Activated T-helper 1 cell treated with anti-CD3 and anti-CD28 coated beads, Interleukin-12 subunit alpha, Interleukin-12 subunit beta, Interleukin-2, Interleukin-4 antibody, amounts not matched to agents 30 ng/mL and 10 ng/mL and 1 ng/mL, durations not matched to agents 14 hours and 24 hours and 36 hours (primary cell): ENCODE results near the gene CDC42BPG. TPM values are rescaled to one million over a fixed set of nuclear protein-coding genes. Genes with fewer than 3 reads are reported as not detected.

ENCODE experiments used
- DNase-seq: peaks from one replicate; pipeline ENCODE4 v3.0.0; 2021; ENCODE audit warnings: low spot score
- H3K27ac Mint-ChIP-seq: one replicate; pipeline ENCODE4 v1.8.0; 2021; ENCODE audit warnings: mild to moderate bottlenecking, mixed read lengths
- H3K27me3 Mint-ChIP-seq: one replicate; pipeline ENCODE4 v1.8.0; 2022; ENCODE audit warnings: mild to moderate bottlenecking, moderate library complexity, mixed read lengths; ENCODE audit not compliant: insufficient read depth
- H3K36me3 Mint-ChIP-seq: one replicate; pipeline ENCODE4 v1.8.0; 2021; ENCODE audit warnings: low read depth, mixed read lengths
- H3K4me1 Mint-ChIP-seq: one replicate; pipeline ENCODE4 v1.8.0; 2021; ENCODE audit warnings: low read depth, mixed read lengths
- H3K4me3 Mint-ChIP-seq: one replicate; pipeline ENCODE4 v1.8.0; 2021; ENCODE audit warnings: mild to moderate bottlenecking, moderate library complexity, mixed read lengths
- H3K9me3 Mint-ChIP-seq: one replicate; pipeline ENCODE4 v1.8.0; 2021; ENCODE audit warnings: mixed read lengths
- intact Hi-C: fragments of 100-400 bp; cut with micrococcal nuclease; formaldehyde crosslinking; loops from one replicate; pipeline ENCODE4 v1.15.1; 2024
- total RNA-seq: library from RNA; stranded (reverse); gene quantifications from 2 replicates; pipeline ENCODE4 v1.2.3, GENCODE V29; 2022

Gene CDC42BPG
- total RNA-seq, 1 donor from 2014 or later: 0.29 TPM

GRCh38 chr11:64805481-64805880 is 39.0 kb downstream of the CDC42BPG start:
- H3K9me3 Mint-ChIP-seq: no peaks in the 10 kb centered on the region

GRCh38 chr11:64804346-64805210 is 39.9 kb downstream of the CDC42BPG start:
- peak overlapping the region; percentile 88 for H3K4me3 Mint-ChIP-seq
- no peak for DNase-seq
- intact Hi-C loops: loop anchor here (5.0 kb wide), 2 partner anchors 73 to 308 kb away; partner anchors contain the start of genes EHD1 and TM7SF2

More at GRCh38 chr11:64805481-64805880, 39.0 kb downstream of the CDC42BPG start:
- H3K36me3 Mint-ChIP-seq: peaks cover 20% of the 10 kb centered on the region
- no peak for DNase-seq
- peak overlapping the region; percentile 19 for H3K4me3 Mint-ChIP-seq
- no peak overlapping the region for H3K27ac Mint-ChIP-seq
- H3K27me3 Mint-ChIP-seq: no peaks in the 10 kb centered on the region
- intact Hi-C loops: no loop called here
- peaks cover 29% of the 10 kb centered on the region for H3K4me1 Mint-ChIP-seq

GRCh38 chr11:64803846-64804345 is 40.6 kb downstream of the CDC42BPG start:
- DNase-seq: no peak
- Mint-ChIP-seq H3K4me1 (peaks cover 23% of the 10 kb centered on the region), H3K9me3 (no peaks in the 10 kb centered on the region), H3K36me3 (peaks cover 18% of the 10 kb centered on the region), H3K27ac (peak overlapping the region; percentile 83), H3K27me3 (no peaks in the 10 kb centered on the region), H3K4me3 (peak overlapping the region; percentile 88)
- intact Hi-C loops: loop anchor here (1.0 to 5.0 kb wide), 6 partner anchors 26 to 308 kb away; partner anchors contain the start of genes ATG2A, EHD1, PPP2R5B and RASGRP2

More at GRCh38 chr11:64804346-64805210, 39.9 kb downstream of the CDC42BPG start:
- Mint-ChIP-seq H3K4me1 (peaks cover 26% of the 10 kb centered on the region), H3K27ac (no peak overlapping the region), H3K9me3 (no peaks in the 10 kb centered on the region), H3K36me3 (peaks cover 18% of the 10 kb centered on the region), H3K27me3 (no peaks in the 10 kb centered on the region)

- H3K4me3 Mint-ChIP-seq: peak within 1 kb of the TSS; percentile 88
- intact Hi-C loops: loop anchor here (1.0 to 5.0 kb wide), 6 partner anchors 25 to 309 kb away; partner anchors contain the start of genes ATG2A, EHD1, PPP2R5B and RASGRP2
- DNase-seq: peak; percentile 89
- H3K36me3 Mint-ChIP-seq: peaks cover 21% of the 10 kb centered on the region
- no peaks in the 10 kb centered on the region for H3K9me3 Mint-ChIP-seq
- no peaks in the 10 kb centered on the region for H3K27me3 Mint-ChIP-seq
- peak within 1 kb of the TSS; percentile 83 for H3K27ac Mint-ChIP-seq
- peaks cover 26% of the 10 kb centered on the region for H3K4me1 Mint-ChIP-seq
These were observed 41.2 kb downstream of the CDC42BPG start, which contains the start of gene MAP4K2 for GRCh38 chr11:64803158-64803845. Gene MAP4K2 (minus strand): TSS chr11:64803214. CDS start chr11:64803149, 65 bp downstream.

- Mint-ChIP-seq H3K27ac (peak overlapping the region; percentile 63), H3K4me1 (peaks cover 21% of the 10 kb centered on the region), H3K4me3 (peak overlapping the region; percentile 84), H3K36me3 (peaks cover 18% of the 10 kb centered on the region), H3K9me3 (no peaks in the 10 kb centered on the region), H3K27me3 (no peaks in the 10 kb centered on the region)
- DNase-seq: peak; percentile 16
- intact Hi-C loops: loop anchor here (1.0 to 5.0 kb wide), 7 partner anchors 8 to 310 kb away; partner anchors contain the start of genes ATG2A, EHD1, MEN1 and PPP2R5B
These were observed 41.9 kb downstream of the CDC42BPG start for GRCh38 chr11:64802370-64803157.

- DNase-seq: no peak
- intact Hi-C loops: loop anchor here (1.0 to 5.0 kb wide), 5 partner anchors 9 to 311 kb away; partner anchors contain the start of genes EHD1, MEN1, PPP2R5B and RASGRP2
- H3K4me1 Mint-ChIP-seq: peaks cover 17% of the 10 kb centered on the region
- no peaks in the 10 kb centered on the region for H3K9me3 Mint-ChIP-seq
- no peaks in the 10 kb centered on the region for H3K27me3 Mint-ChIP-seq
- H3K27ac Mint-ChIP-seq: peak overlapping the region; percentile 63
- H3K4me3 Mint-ChIP-seq: peak overlapping the region; percentile 84
- peaks cover 16% of the 10 kb centered on the region for H3K36me3 Mint-ChIP-seq
These were observed 42.7 kb downstream of the CDC42BPG start for GRCh38 chr11:64801561-64802369.

- H3K9me3 Mint-ChIP-seq: no peaks in the 10 kb centered on the region
- peaks cover 16% of the 10 kb centered on the region for H3K36me3 Mint-ChIP-seq
- H3K27ac Mint-ChIP-seq: no peak overlapping the region
- peaks cover 13% of the 10 kb centered on the region for H3K4me1 Mint-ChIP-seq
- peak overlapping the region; percentile 30 for H3K4me3 Mint-ChIP-seq
- DNase-seq: no peak
- intact Hi-C loops: loop anchor here (5.0 kb wide), 2 partner anchors 76 to 311 kb away; partner anchors contain the start of genes EHD1 and TM7SF2
- no peaks in the 10 kb centered on the region for H3K27me3 Mint-ChIP-seq
These were observed 43.3 kb downstream of the CDC42BPG start for GRCh38 chr11:64801158-64801464.

GRCh38 chr11:64800303-64801157 is 43.9 kb downstream of the CDC42BPG start:
- intact Hi-C loops: loop anchor here (5.0 kb wide), 2 partner anchors 77 to 312 kb away; partner anchors contain the start of genes EHD1 and TM7SF2
- no peaks in the 10 kb centered on the region for H3K27me3 Mint-ChIP-seq
- no peaks in the 10 kb centered on the region for H3K9me3 Mint-ChIP-seq
- H3K36me3 Mint-ChIP-seq: peaks cover 14% of the 10 kb centered on the region
- DNase-seq: no peak
- H3K27ac Mint-ChIP-seq: no peak overlapping the region
- peaks cover 13% of the 10 kb centered on the region for H3K4me1 Mint-ChIP-seq
- peak overlapping the region; percentile 30 for H3K4me3 Mint-ChIP-seq

GRCh38 chr11:64799623-64800302 is 44.7 kb downstream of the CDC42BPG start:
- Mint-ChIP-seq H3K4me3 (no peak overlapping the region), H3K9me3 (no peaks in the 10 kb centered on the region), H3K4me1 (peaks cover 15% of the 10 kb centered on the region), H3K36me3 (peaks cover 15% of the 10 kb centered on the region), H3K27ac (no peak overlapping the region), H3K27me3 (no peaks in the 10 kb centered on the region)
- intact Hi-C loops: loop anchor here (5.0 kb wide), 2 partner anchors 78 to 313 kb away; partner anchors contain the start of genes EHD1 and TM7SF2
- DNase-seq: no peak

- H3K36me3 Mint-ChIP-seq: peaks cover 18% of the 10 kb centered on the region
- H3K4me3 Mint-ChIP-seq: no peak overlapping the region
- no peak overlapping the region for H3K27ac Mint-ChIP-seq
- no peaks in the 10 kb centered on the region for H3K9me3 Mint-ChIP-seq
- peaks cover 20% of the 10 kb centered on the region for H3K4me1 Mint-ChIP-seq
- H3K27me3 Mint-ChIP-seq: no peaks in the 10 kb centered on the region
- no peak for DNase-seq
- intact Hi-C loops: no loop called here
These were observed 45.2 kb downstream of the CDC42BPG start for GRCh38 chr11:64799256-64799622.
